RWPE2 (cell line): ENCODE data around the gene ADCY2.

Experiments
- ATAC-seq: fragments of 200-7000 bp; cut with Tn5 transposase; 3 replicates; pipeline ENCODE4 v1.9.1; 2021; ENCODE audit warnings: low read depth
- DNase-seq: peaks from one replicate; pipeline ENCODE4 v3.0.0-alpha.2; 2020; ENCODE audit warnings: low spot score
- H3K27ac ChIP-seq: fragments of 450-650 bp; 2 replicates; pipeline ENCODE4 v1.5.1; 2017; ENCODE audit warnings: mild to moderate bottlenecking; ENCODE audit not compliant: poor library complexity, severe bottlenecking
- H3K27me3 ChIP-seq: fragments of 250-450 bp; sonication (Bioruptor Pico); 2 replicates; pipeline ENCODE4 v1.5.1; 2021; ENCODE audit warnings: mild to moderate bottlenecking, moderate library complexity; ENCODE audit not compliant: insufficient read depth, poor library complexity, severe bottlenecking
- H3K36me3 ChIP-seq: fragments of 250-450 bp; sonication (Bioruptor Pico); 2 replicates; pipeline ENCODE4 v1.5.1; 2020; ENCODE audit warnings: low read depth, mild to moderate bottlenecking, moderate library complexity
- H3K4me1 ChIP-seq: fragments of 250-450 bp; sonication (Bioruptor Pico); 2 replicates; pipeline ENCODE4 v1.5.1; 2021; ENCODE audit warnings: mild to moderate bottlenecking, moderate library complexity; ENCODE audit not compliant: insufficient read depth, poor library complexity, severe bottlenecking
- H3K4me3 ChIP-seq: fragments of 250-450 bp; sonication (Bioruptor Pico); 2 replicates; pipeline ENCODE4 v1.5.1; 2021; ENCODE audit warnings: mild to moderate bottlenecking, moderate library complexity; ENCODE audit not compliant: severe bottlenecking
- H3K9me3 ChIP-seq: fragments of 250-450 bp; sonication (Bioruptor Pico); 2 replicates; pipeline ENCODE4 v1.5.1; 2021; ENCODE audit warnings: mild to moderate bottlenecking, moderate library complexity; ENCODE audit not compliant: severe bottlenecking
- TF ChIP-seq, protein P1 (sequence below): fragments of 450-650 bp; IDR thresholded peaks from one replicate; pipeline ENCODE4 v1.5.1; 2017; ENCODE audit warnings: mild to moderate bottlenecking, moderate library complexity; ENCODE audit not compliant: poor library complexity, severe bottlenecking

ADCY2 gene

DNA sequence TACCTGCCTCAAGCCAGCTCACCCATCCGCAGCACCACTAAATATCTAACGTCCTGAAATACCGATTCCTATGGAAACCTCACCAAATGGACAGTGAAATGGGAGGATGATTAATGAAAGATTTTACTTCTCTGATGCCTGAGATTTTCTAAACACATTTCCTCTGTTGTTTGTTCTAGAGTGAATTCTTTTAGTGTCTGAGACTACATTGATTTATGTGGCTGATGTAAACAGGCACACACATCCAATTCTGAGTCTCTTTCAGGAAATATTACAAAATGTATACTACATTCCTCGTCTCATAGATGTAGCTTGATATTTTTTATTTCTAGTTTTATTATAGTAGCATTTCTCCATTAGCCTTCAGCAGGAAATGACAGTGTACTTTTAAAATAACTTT lies 20.5 kb upstream of the ADCY2 start:
- ATAC-seq (no peak), DNase-seq (no peak)
- Histone ChIP-seq H3K4me1 (no peaks in the 10 kb centered on the region), H3K4me3 (no peak overlapping the region), H3K9me3 (no peaks in the 10 kb centered on the region), H3K27ac (no peak overlapping the region), H3K27me3 (peaks cover under 1% of the 10 kb centered on the region), H3K36me3 (no peaks in the 10 kb centered on the region)
- TF ChIP-seq, protein P1, sequence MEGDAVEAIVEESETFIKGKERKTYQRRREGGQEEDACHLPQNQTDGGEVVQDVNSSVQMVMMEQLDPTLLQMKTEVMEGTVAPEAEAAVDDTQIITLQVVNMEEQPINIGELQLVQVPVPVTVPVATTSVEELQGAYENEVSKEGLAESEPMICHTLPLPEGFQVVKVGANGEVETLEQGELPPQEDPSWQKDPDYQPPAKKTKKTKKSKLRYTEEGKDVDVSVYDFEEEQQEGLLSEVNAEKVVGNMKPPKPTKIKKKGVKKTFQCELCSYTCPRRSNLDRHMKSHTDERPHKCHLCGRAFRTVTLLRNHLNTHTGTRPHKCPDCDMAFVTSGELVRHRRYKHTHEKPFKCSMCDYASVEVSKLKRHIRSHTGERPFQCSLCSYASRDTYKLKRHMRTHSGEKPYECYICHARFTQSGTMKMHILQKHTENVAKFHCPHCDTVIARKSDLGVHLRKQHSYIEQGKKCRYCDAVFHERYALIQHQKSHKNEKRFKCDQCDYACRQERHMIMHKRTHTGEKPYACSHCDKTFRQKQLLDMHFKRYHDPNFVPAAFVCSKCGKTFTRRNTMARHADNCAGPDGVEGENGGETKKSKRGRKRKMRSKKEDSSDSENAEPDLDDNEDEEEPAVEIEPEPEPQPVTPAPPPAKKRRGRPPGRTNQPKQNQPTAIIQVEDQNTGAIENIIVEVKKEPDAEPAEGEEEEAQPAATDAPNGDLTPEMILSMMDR, result no peak

DNA sequence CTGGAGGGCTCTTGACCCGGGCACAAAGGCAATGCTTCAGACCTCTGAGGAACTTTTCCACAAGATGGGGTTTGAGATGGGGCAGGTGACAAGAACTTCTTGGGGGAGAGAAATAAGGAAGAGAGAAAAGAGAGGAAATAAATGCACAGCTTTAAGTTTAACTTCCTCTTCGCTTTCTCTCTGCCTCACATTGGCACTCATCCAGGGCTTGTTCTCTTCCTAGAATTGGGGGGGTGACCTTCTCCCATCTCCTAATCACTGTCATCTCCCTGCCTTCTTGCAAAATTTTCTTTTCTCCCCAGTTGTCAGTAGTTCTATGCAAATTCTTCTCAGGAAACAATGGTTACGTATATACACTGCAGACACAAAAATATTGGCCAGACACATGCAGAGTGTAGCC lies 19.1 kb upstream of the ADCY2 start:
- H3K4me3 ChIP-seq, result no peak overlapping the region
- DNase-seq (no peak), ATAC-seq (no peak)
- H3K27me3 ChIP-seq, result peaks cover 4% of the 10 kb centered on the region
- H3K9me3 ChIP-seq, result no peaks in the 10 kb centered on the region
- no peaks in the 10 kb centered on the region for H3K4me1 ChIP-seq
- H3K36me3 ChIP-seq, result no peaks in the 10 kb centered on the region
- no peak overlapping the region for H3K27ac ChIP-seq
- TF ChIP-seq, protein P1, result no peak

DNA sequence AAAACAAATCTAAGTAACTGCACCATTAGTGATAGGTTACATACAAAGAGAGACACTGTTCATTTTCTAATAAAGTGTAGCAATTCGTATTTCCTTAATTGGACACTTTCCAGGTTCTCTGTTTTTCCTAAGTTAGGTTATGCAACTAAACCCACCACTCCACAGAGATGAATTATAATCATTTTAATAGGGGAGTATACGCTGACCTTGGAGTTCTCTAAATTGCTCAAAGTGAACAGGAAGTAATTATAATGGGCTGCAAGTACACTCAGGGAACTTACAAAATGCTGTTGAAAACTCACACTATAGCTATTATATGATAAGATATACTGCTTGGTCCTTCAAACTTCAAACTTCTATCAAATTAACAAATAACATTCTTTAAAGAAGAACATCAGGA lies 18.2 kb upstream of the ADCY2 start:
- H3K4me1 ChIP-seq, result no peaks in the 10 kb centered on the region
- no peaks in the 10 kb centered on the region for H3K9me3 ChIP-seq
- DNase-seq (no peak), ATAC-seq (no peak)
- no peak overlapping the region for H3K27ac ChIP-seq
- H3K27me3 ChIP-seq, result peaks cover 4% of the 10 kb centered on the region
- H3K36me3 ChIP-seq, result no peaks in the 10 kb centered on the region
- TF ChIP-seq, protein P1, result no peak
- H3K4me3 ChIP-seq, result no peak overlapping the region

DNA sequence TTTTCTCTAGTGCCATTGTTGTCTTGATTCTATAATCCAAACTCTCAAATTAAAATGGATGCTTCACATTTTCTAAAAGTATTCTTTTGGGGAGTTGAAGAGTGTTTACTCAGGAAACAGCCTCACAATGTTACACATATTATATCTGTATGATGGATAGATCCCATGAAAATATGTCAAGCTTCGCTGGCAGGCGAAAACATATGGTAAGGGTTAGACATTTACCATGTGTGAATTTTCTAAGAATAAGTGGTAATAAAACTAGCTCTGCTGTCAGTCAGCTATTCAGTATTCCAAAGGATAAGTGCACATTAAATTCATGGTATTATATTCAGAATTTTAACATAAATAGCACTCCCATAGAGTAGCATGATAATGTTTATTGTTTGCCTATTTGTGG lies 13.3 kb upstream of the ADCY2 start:
- TF ChIP-seq, protein P1, result no peak
- peaks cover 8% of the 10 kb centered on the region for H3K27me3 ChIP-seq
- no peaks in the 10 kb centered on the region for H3K36me3 ChIP-seq
- H3K4me1 ChIP-seq, result no peaks in the 10 kb centered on the region
- ATAC-seq, result no peak
- DNase-seq, result no peak
- no peaks in the 10 kb centered on the region for H3K9me3 ChIP-seq
- H3K4me3 ChIP-seq, result no peak overlapping the region
- H3K27ac ChIP-seq, result no peak overlapping the region

DNA sequence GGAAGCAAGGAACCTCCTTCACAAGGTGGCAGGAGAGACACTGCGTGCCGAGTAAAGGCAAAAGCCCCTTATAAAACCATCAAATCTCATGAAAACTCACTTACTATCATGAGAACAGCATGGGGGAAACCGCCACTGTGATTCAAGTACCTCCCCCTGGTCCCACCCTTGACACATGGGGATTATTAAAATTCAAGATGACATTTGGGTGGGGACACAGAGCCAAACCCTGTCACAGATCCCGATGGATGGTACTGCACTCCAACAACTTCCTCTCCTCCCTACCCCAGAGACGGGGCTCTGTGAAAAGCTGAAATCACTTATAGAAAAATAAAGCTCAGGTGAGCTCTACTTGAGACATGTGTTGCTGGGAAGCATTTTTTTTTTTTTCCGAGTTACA lies 10.3 kb upstream of the ADCY2 start:
- Histone ChIP-seq H3K4me3 (no peak overlapping the region), H3K4me1 (no peaks in the 10 kb centered on the region), H3K27ac (no peak overlapping the region), H3K27me3 (peaks cover 7% of the 10 kb centered on the region), H3K36me3 (no peaks in the 10 kb centered on the region), H3K9me3 (no peaks in the 10 kb centered on the region)
- no peak for DNase-seq
- TF ChIP-seq, protein P1, result no peak
- ATAC-seq, result no peak
